Measurements from ENCODE around the gene C1QL3.

Gene C1QL3

GRCh38 chr10:16493884-16494536 lies 27.7 kb downstream of the C1QL3 start:
- no peak for DNase-seq (ENCODE audit: low read depth in 2 of 2)

GRCh38 chr10:16491933-16492332 lies 29.7 kb downstream of the C1QL3 start:
- no peak for DNase-seq (ENCODE audit: low read depth in 2 of 2)

GRCh38 chr10:16490511-16490910 lies 31.2 kb downstream of the C1QL3 start:
- DNase-seq (ENCODE audit: low read depth in 2 of 2), result no peak

- DNase-seq (ENCODE audit: low read depth in 2 of 2), result no peak
Measured at GRCh38 chr10:16483241-16483917, 38.3 kb downstream of the C1QL3 start.

- DNase-seq (ENCODE audit: low read depth in 2 of 2), result no peak
Measured at GRCh38 chr10:16481052-16481728, 40.5 kb downstream of the C1QL3 start.

GRCh38 chr10:16478801-16479200 lies 42.9 kb downstream of the C1QL3 start:
- no peak for DNase-seq (ENCODE audit: low read depth in 2 of 2)

- DNase-seq (ENCODE audit: low read depth in 2 of 2), result no peak
Measured at GRCh38 chr10:16477757-16478156, 43.9 kb downstream of the C1QL3 start.

GRCh38 chr10:16472828-16473227 lies 48.9 kb downstream of the C1QL3 start:
- DNase-seq (ENCODE audit: low read depth in 2 of 2), result no peak

GRCh38 chr10:16470747-16471146 lies 50.9 kb downstream of the C1QL3 start:
- peak; percentile 12 to 22 for DNase-seq (ENCODE audit: low read depth in 2 of 2)

GRCh38 chr10:16466001-16466400 lies 55.7 kb downstream of the C1QL3 start:
- no peak for DNase-seq (ENCODE audit: low read depth in 2 of 2)

All from stimulated activated CD4-positive, alpha-beta T cell treated with anti-CD3 and anti-CD28 coated beads, Interleukin-15, amount 100 ng/mL, for 48 hours (primary cell).